Neural cell (in vitro differentiated cells): Measurements from ENCODE around the gene DNAAF2. TPM values are rescaled to one million over a fixed set of nuclear protein-coding genes. Genes with fewer than 3 reads are reported as not detected.

Source experiments
- H2AFZ ChIP-seq: fragments of 200-600, 300-800 bp; sonication (generic), shearing (Covaris generic); 2 replicates; pipeline ENCODE4 v1.6.0; 2014; ENCODE audit warnings: low read depth, mild to moderate bottlenecking, antibody characterized with exemption, low read length, moderate library complexity
- H3F3A ChIP-seq: fragments of 200-600 bp; shearing (Covaris generic); 2 replicates; pipeline ENCODE4 v1.6.1; 2016; ENCODE audit warnings: mild to moderate bottlenecking, moderate library complexity, mixed read lengths, antibody characterized with exemption, low read length; ENCODE audit not compliant: insufficient read depth, poor library complexity, severe bottlenecking
- H3K27ac ChIP-seq: fragments of 200-600, 300-800 bp; sonication (generic), shearing (Covaris generic); 2 replicates; pipeline ENCODE4 v1.5.1; 2014; ENCODE audit warnings: mild to moderate bottlenecking, low read length, moderate library complexity
- H3K27me3 ChIP-seq: fragments of 300-800, 200-600 bp; sonication (generic), shearing (Covaris generic); 2 replicates; pipeline ENCODE4 v1.6.0; 2014; ENCODE audit warnings: mild to moderate bottlenecking, low read depth, low read length, moderate library complexity; ENCODE audit not compliant: insufficient read depth
- H3K36me3 ChIP-seq: fragments of 300-800, 200-600 bp; sonication (generic), shearing (Covaris generic); 2 replicates; pipeline ENCODE4 v1.5.1; 2014; ENCODE audit warnings: mild to moderate bottlenecking, antibody characterized with exemption, low read length, moderate library complexity; ENCODE audit not compliant: insufficient read depth
- H3K4me2 ChIP-seq: fragments of 300-800, 200-600 bp; sonication (generic), shearing (Covaris generic); 2 replicates; pipeline ENCODE4 v1.6.0; 2014; ENCODE audit warnings: mild to moderate bottlenecking, low read length
- H3K4me3 ChIP-seq: fragments of 300-800, 200-600 bp; sonication (generic), shearing (Covaris generic); 2 replicates; pipeline ENCODE4 v1.5.1; 2014; ENCODE audit warnings: mild to moderate bottlenecking, low read length, moderate library complexity
- H3K79me2 ChIP-seq: fragments of 200-600 bp; shearing (Covaris generic); replicated peaks from 2 replicates; pipeline ENCODE4 v1.6.0; 2014; ENCODE audit warnings: mild to moderate bottlenecking, low read length, moderate library complexity; ENCODE audit not compliant: insufficient read depth
- H3K9ac ChIP-seq: fragments of 300-800, 200-600 bp; sonication (generic), shearing (Covaris generic); 2 replicates; pipeline ENCODE4 v1.6.1; 2016; ENCODE audit warnings: mild to moderate bottlenecking, low read length, mixed read lengths
- H3K9me2 ChIP-seq: fragments of 200-600 bp; shearing (Covaris generic); 2 replicates; pipeline ENCODE4 v1.6.1; 2016; ENCODE audit warnings: mild to moderate bottlenecking, low read length, mixed read lengths; ENCODE audit not compliant: insufficient read depth
- H3K9me3 ChIP-seq: fragments of 200-600, 300-800 bp; sonication (generic), shearing (Covaris generic); 2 replicates; pipeline ENCODE4 v1.6.1; 2016; ENCODE audit warnings: mild to moderate bottlenecking, mixed run types, low read length, moderate library complexity, mixed read lengths
- H4K20me1 ChIP-seq: fragments of 200-600 bp; shearing (Covaris generic); 2 replicates; pipeline ENCODE4 v1.6.1; 2016; ENCODE audit warnings: mild to moderate bottlenecking, mixed run types; ENCODE audit not compliant: insufficient read depth
- CTCF ChIP-seq: fragments of 450-650 bp; IDR thresholded peaks from 2 replicates; pipeline ENCODE4 v1.5.1; 2014; ENCODE audit warnings: antibody characterized with exemption, mild to moderate bottlenecking, moderate library complexity; ENCODE audit not compliant: poor library complexity, severe bottlenecking
- EP300 ChIP-seq: fragments of 450-650 bp; conservative IDR thresholded peaks from 2 replicates; pipeline ENCODE4 v1.6.1; 2014; ENCODE audit warnings: antibody characterized with exemption, mild to moderate bottlenecking, moderate library complexity; ENCODE audit not compliant: poor library complexity, severe bottlenecking
- EZH2 ChIP-seq: fragments of 200-600, 300-800 bp; shearing (Covaris generic), sonication (generic); IDR thresholded peaks from 2 replicates; pipeline ENCODE4 v1.6.1; 2014; ENCODE audit warnings: antibody characterized with exemption, low read length, borderline replicate concordance, mild to moderate bottlenecking; ENCODE audit not compliant: insufficient read depth, poor library complexity, severe bottlenecking
- MXI1 ChIP-seq: fragments of 450-650 bp; conservative IDR thresholded peaks from 2 replicates; pipeline ENCODE4 v1.6.1; 2014; ENCODE audit warnings: antibody characterized with exemption, mild to moderate bottlenecking; ENCODE audit not compliant: poor library complexity, severe bottlenecking
- POLR2AphosphoS5 ChIP-seq: IDR thresholded peaks from 2 replicates; pipeline ENCODE4 v1.6.1; 2012
- RAD21 ChIP-seq: fragments of 450-650 bp; conservative IDR thresholded peaks from 2 replicates; pipeline ENCODE4 v1.6.1; 2014; ENCODE audit warnings: antibody characterized with exemption, mild to moderate bottlenecking, moderate library complexity
- REST ChIP-seq: IDR thresholded peaks from 2 replicates; pipeline ENCODE4 v1.6.1; 2012; ENCODE audit warnings: borderline replicate concordance
- SMC3 ChIP-seq: fragments of 450-650 bp; conservative IDR thresholded peaks from 2 replicates; pipeline ENCODE4 v1.6.1; 2014; ENCODE audit warnings: antibody characterized with exemption, mild to moderate bottlenecking, moderate library complexity; ENCODE audit not compliant: poor library complexity
- TAF1 ChIP-seq: IDR thresholded peaks from 2 replicates; pipeline ENCODE4 v1.6.1; 2012; ENCODE audit warnings: low read depth
- polyA plus RNA-seq: library from polyadenylated mRNA; depleted of rRNA; stranded (reverse); fragments of >200 nt; gene quantifications from 2 replicates; pipeline ENCODE4 v1.2.3, GENCODE V29; 2014

The DNAAF2 gene
- polyA plus RNA-seq, 1 donor from 2014 or later, result 41.6 TPM

- Histone ChIP-seq H4K20me1 (no peaks in the 10 kb centered on the region), H3K9me2 (no peaks in the 10 kb centered on the region), H3K27ac (no peak overlapping the region), H3K9ac (no peak overlapping the region), H3K4me3 (no peak overlapping the region), H3F3A (no peaks in the 10 kb centered on the region), H2AFZ (no peak overlapping the region), H3K79me2 (peaks cover 22% of the 10 kb centered on the region), H3K36me3 (peaks cover 14% of the 10 kb centered on the region), H3K4me2 (no peak overlapping the region), H3K9me3 (no peaks in the 10 kb centered on the region), H3K27me3 (no peaks in the 10 kb centered on the region)
- TF ChIP-seq CTCF (no peak), POLR2AphosphoS5 (no peak), EP300 (no peak), RAD21 (no peak), TAF1 (no peak), EZH2 (no peak), REST (no peak), MXI1 (no peak), SMC3 (no peak)
Observed at GRCh38 chr14:49615776-49616175, 19.3 kb downstream of the DNAAF2 start.

GRCh38 chr14:49614196-49614595 is 20.8 kb downstream of the DNAAF2 start:
- H3K9ac ChIP-seq, result no peak overlapping the region
- no peaks in the 10 kb centered on the region for H3K27me3 ChIP-seq
- H3K27ac ChIP-seq, result no peak overlapping the region
- H3K36me3 ChIP-seq, result peaks cover 14% of the 10 kb centered on the region
- H3K9me2 ChIP-seq, result no peaks in the 10 kb centered on the region
- no peaks in the 10 kb centered on the region for H3F3A ChIP-seq
- no peaks in the 10 kb centered on the region for H3K9me3 ChIP-seq
- no peaks in the 10 kb centered on the region for H4K20me1 ChIP-seq
- no peak overlapping the region for H3K4me3 ChIP-seq
- no peak for TF ChIP-seq CTCF
- no peak for TF ChIP-seq POLR2AphosphoS5
- TF ChIP-seq EP300, result no peak
- no peak overlapping the region for H3K4me2 ChIP-seq
- no peak overlapping the region for H2AFZ ChIP-seq
- peaks cover 17% of the 10 kb centered on the region for H3K79me2 ChIP-seq
